SK-N-SH (cell line): ENCODE measurements around the gene GRM1.

Experiments
- EP300 ChIP-seq, 2 experiments: IDR thresholded peaks; 2 replicates each; pipeline versions ENCODE4 v1.4.0 to v1.6.1; 2012; ENCODE audit warnings: borderline replicate concordance in 1 of 2, low read depth in 1 of 2, low read length in 1 of 2
- RAD21 ChIP-seq: IDR thresholded peaks from 2 replicates; pipeline ENCODE4 v1.6.1; 2012; ENCODE audit warnings: mild to moderate bottlenecking, low read length
- SIN3A ChIP-seq: IDR thresholded peaks from 2 replicates; pipeline ENCODE4 v1.6.1; 2012; ENCODE audit warnings: low read depth, mild to moderate bottlenecking, low read length, moderate library complexity, borderline replicate concordance
- YY1 ChIP-seq: IDR thresholded peaks from 2 replicates; pipeline ENCODE4 v1.4.0; 2012; ENCODE audit warnings: low read depth, mild to moderate bottlenecking
- TF ChIP-seq, protein P1 (sequence below): fragments of 200-600 bp; sonication (generic); IDR thresholded peaks from 2 replicates; pipeline ENCODE4 v1.6.1; 2017; ENCODE audit warnings: antibody characterized with exemption, mild to moderate bottlenecking, moderate library complexity
- TF ChIP-seq, protein P2 (sequence below): IDR thresholded peaks from 2 replicates; pipeline ENCODE4 v1.4.0; 2012; ENCODE audit warnings: low read depth, borderline replicate concordance

DNA sequence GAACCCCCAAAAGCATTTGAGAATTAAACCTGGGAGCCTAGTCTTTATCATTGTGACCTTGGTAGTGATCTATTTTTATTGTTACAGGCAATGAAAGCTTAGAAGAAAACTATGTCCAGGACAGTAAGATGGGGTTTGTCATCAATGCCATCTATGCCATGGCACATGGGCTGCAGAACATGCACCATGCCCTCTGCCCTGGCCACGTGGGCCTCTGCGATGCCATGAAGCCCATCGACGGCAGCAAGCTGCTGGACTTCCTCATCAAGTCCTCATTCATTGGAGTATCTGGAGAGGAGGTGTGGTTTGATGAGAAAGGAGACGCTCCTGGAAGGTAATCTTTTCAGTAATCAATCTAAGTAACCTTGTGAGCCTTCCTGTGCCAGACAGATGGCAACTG is 323.3 kb downstream of the GRM1 start:
- TF ChIP-seq, protein P1, sequence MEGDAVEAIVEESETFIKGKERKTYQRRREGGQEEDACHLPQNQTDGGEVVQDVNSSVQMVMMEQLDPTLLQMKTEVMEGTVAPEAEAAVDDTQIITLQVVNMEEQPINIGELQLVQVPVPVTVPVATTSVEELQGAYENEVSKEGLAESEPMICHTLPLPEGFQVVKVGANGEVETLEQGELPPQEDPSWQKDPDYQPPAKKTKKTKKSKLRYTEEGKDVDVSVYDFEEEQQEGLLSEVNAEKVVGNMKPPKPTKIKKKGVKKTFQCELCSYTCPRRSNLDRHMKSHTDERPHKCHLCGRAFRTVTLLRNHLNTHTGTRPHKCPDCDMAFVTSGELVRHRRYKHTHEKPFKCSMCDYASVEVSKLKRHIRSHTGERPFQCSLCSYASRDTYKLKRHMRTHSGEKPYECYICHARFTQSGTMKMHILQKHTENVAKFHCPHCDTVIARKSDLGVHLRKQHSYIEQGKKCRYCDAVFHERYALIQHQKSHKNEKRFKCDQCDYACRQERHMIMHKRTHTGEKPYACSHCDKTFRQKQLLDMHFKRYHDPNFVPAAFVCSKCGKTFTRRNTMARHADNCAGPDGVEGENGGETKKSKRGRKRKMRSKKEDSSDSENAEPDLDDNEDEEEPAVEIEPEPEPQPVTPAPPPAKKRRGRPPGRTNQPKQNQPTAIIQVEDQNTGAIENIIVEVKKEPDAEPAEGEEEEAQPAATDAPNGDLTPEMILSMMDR, result no peak
- TF ChIP-seq YY1 (no peak), EP300 (IDR thresholded peaks at IDR 0.05; ENCODE audit: borderline replicate concordance in 1 of 2, low read depth in 1 of 2, low read length in 1 of 2) (no peak), RAD21 (no peak), SIN3A (no peak)
- TF ChIP-seq, protein P2, sequence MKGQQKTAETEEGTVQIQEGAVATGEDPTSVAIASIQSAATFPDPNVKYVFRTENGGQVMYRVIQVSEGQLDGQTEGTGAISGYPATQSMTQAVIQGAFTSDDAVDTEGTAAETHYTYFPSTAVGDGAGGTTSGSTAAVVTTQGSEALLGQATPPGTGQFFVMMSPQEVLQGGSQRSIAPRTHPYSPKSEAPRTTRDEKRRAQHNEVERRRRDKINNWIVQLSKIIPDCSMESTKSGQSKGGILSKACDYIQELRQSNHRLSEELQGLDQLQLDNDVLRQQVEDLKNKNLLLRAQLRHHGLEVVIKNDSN, result no peak
